NK-92 treated with Interleukin-12 subunit alpha and Interleukin-12 subunit beta, amount 100 ng/mL, for 24 hours (cell line): Measurements from ENCODE around the gene SERTAD2.

Experiments used
- DNase-seq: peaks from one replicate; lab custom pipeline; 2025; lab: John Stamatoyannopoulos, UW

The SERTAD2 gene

DNA sequence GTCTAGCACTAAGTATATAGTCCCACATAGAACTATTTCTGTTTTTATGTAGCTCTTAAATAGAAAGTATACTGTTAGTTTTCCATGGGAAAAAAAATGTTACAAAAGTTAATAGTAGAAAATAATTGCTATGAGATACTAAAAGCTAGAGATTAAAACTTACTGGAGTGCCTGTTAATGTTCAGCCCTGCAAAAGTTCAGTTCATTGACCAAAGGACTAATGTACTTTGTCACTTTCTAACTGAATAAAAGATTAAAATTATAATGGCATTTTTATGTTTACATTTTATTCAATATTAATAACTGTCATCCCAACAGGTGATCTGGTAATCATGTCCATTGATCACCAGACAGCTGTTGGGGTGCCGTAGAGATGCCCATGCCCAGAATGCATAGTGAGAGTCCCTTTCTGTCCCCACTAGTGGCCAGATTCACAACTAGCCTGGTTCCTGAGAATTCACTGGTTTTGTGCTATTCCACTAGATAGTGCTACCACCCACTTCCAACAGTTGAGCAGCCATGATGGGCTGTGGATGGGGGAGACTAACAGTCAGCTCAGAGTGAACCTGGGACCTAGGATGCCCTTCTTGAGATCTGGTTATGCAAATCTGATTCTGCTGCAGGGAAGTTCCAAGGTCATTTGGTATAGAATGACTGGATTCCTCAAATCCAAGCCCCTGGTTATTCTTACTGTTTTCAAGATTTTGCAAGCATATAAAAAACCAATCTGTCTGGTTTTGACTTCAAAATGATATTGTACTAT, 71.8 kb downstream of the SERTAD2 start:
- no peak for DNase-seq
